MM.1S (cell line): ENCODE data around the gene SDCBP2.

ENCODE experiments used
- DNase-seq: peaks from one replicate; pipeline ENCODE4 v3.0.0-alpha.2; 2015
- H2AFZ ChIP-seq: fragments of 300-600 bp; sonication (generic); 2 replicates; pipeline ENCODE4 v1.6.0; 2016; ENCODE audit warnings: antibody characterized with exemption, low read length
- H3F3A ChIP-seq: fragments of 300-600 bp; sonication (generic); 2 replicates; pipeline ENCODE4 v1.6.1; 2016; ENCODE audit warnings: mild to moderate bottlenecking, antibody characterized with exemption, low read length, moderate library complexity, mixed read lengths; ENCODE audit not compliant: insufficient read depth
- H3K27ac ChIP-seq: fragments of 300-600 bp; sonication (generic); 2 replicates; pipeline ENCODE4 v1.5.1; 2016; ENCODE audit warnings: mild to moderate bottlenecking, low read length
- H3K27me3 ChIP-seq: fragments of 300-600 bp; sonication (generic); replicated peaks from 2 replicates; pipeline ENCODE4 v1.6.0; 2016; ENCODE audit warnings: low read length; ENCODE audit not compliant: insufficient read depth
- H3K36me3 ChIP-seq: fragments of 300-600 bp; sonication (generic); replicated peaks from 2 replicates; pipeline ENCODE4 v1.6.1; 2016; ENCODE audit warnings: mild to moderate bottlenecking, low read length, mixed read lengths; ENCODE audit not compliant: insufficient read depth
- H3K4me1 ChIP-seq: fragments of 300-600 bp; sonication (generic); 2 replicates; pipeline ENCODE4 v1.6.1; 2016; ENCODE audit warnings: low read length, mixed read lengths
- H3K4me2 ChIP-seq: fragments of 300-600 bp; sonication (generic); 2 replicates; pipeline ENCODE4 v1.6.0; 2016; ENCODE audit warnings: low read depth, low read length
- H3K4me3 ChIP-seq: fragments of 300-600 bp; sonication (generic); 2 replicates; pipeline ENCODE4 v1.5.1; 2016; ENCODE audit warnings: low read length, mixed read lengths
- H3K79me2 ChIP-seq: fragments of 300-600 bp; sonication (generic); 2 replicates; pipeline ENCODE4 v1.6.1; 2016; ENCODE audit warnings: mixed run types, low read length, mixed read lengths
- H3K9ac ChIP-seq: fragments of 300-600 bp; sonication (generic); 2 replicates; pipeline ENCODE4 v1.6.1; 2016; ENCODE audit warnings: low read length, mixed read lengths
- H3K9me2 ChIP-seq: fragments of 300-600 bp; sonication (generic); replicated peaks from 2 replicates; pipeline ENCODE4 v1.6.1; 2016; ENCODE audit warnings: mild to moderate bottlenecking, low read length, mixed read lengths; ENCODE audit not compliant: insufficient read depth
- H3K9me3 ChIP-seq: fragments of 300-600 bp; sonication (generic); replicated peaks from 2 replicates; pipeline ENCODE4 v1.6.1; 2016; ENCODE audit warnings: mild to moderate bottlenecking, low read length, mixed read lengths; ENCODE audit not compliant: insufficient read depth
- H4K20me1 ChIP-seq: fragments of 300-600 bp; sonication (generic); 2 replicates; pipeline ENCODE4 v1.6.1; 2016; ENCODE audit warnings: mild to moderate bottlenecking, low read length, moderate library complexity, mixed read lengths; ENCODE audit not compliant: insufficient read depth
- EZH2 ChIP-seq: fragments of 300-600 bp; sonication (generic); optimal IDR thresholded peaks from 2 replicates; pipeline ENCODE3; 2017; ENCODE audit warnings: low read depth, mild to moderate bottlenecking, antibody characterized with exemption, low read length, mixed read lengths
- EZH2phosphoT487 ChIP-seq: fragments of 300-600 bp; sonication (generic); IDR thresholded peaks from 2 replicates; pipeline ENCODE4 v1.6.1; 2018; ENCODE audit warnings: antibody characterized with exemption, low read length
- TF ChIP-seq, protein P1 (sequence below): fragments of 300-600 bp; sonication (generic); IDR thresholded peaks from 2 replicates; pipeline ENCODE4 v1.5.1; 2016; ENCODE audit warnings: antibody characterized with exemption, low read length, mixed read lengths

The SDCBP2 gene

GRCh38 chr20:1265916-1266166, 63.1 kb downstream of the SDCBP2 start:
- H2AFZ ChIP-seq = peak overlapping the region; percentile 79
- no peaks in the 10 kb centered on the region for H3K36me3 ChIP-seq
- no peaks in the 10 kb centered on the region for H4K20me1 ChIP-seq
- no peak for TF ChIP-seq EZH2
- TF ChIP-seq, protein P1, sequence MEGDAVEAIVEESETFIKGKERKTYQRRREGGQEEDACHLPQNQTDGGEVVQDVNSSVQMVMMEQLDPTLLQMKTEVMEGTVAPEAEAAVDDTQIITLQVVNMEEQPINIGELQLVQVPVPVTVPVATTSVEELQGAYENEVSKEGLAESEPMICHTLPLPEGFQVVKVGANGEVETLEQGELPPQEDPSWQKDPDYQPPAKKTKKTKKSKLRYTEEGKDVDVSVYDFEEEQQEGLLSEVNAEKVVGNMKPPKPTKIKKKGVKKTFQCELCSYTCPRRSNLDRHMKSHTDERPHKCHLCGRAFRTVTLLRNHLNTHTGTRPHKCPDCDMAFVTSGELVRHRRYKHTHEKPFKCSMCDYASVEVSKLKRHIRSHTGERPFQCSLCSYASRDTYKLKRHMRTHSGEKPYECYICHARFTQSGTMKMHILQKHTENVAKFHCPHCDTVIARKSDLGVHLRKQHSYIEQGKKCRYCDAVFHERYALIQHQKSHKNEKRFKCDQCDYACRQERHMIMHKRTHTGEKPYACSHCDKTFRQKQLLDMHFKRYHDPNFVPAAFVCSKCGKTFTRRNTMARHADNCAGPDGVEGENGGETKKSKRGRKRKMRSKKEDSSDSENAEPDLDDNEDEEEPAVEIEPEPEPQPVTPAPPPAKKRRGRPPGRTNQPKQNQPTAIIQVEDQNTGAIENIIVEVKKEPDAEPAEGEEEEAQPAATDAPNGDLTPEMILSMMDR = no peak
- TF ChIP-seq EZH2phosphoT487 = no peak
- peaks cover 7% of the 10 kb centered on the region for H3K4me1 ChIP-seq
- H3K27ac ChIP-seq = no peak overlapping the region
- no peaks in the 10 kb centered on the region for H3F3A ChIP-seq
- H3K9me3 ChIP-seq = no peaks in the 10 kb centered on the region
- no peaks in the 10 kb centered on the region for H3K79me2 ChIP-seq
- H3K4me3 ChIP-seq = peak overlapping the region; percentile 73
- peak overlapping the region; percentile 89 for H3K4me2 ChIP-seq
- no peak for DNase-seq
- H3K27me3 ChIP-seq = no peaks in the 10 kb centered on the region
- H3K9ac ChIP-seq = peak overlapping the region; percentile 35; the same call in 1 of the 2 replicates
- H3K9me2 ChIP-seq = no peaks in the 10 kb centered on the region

DNA sequence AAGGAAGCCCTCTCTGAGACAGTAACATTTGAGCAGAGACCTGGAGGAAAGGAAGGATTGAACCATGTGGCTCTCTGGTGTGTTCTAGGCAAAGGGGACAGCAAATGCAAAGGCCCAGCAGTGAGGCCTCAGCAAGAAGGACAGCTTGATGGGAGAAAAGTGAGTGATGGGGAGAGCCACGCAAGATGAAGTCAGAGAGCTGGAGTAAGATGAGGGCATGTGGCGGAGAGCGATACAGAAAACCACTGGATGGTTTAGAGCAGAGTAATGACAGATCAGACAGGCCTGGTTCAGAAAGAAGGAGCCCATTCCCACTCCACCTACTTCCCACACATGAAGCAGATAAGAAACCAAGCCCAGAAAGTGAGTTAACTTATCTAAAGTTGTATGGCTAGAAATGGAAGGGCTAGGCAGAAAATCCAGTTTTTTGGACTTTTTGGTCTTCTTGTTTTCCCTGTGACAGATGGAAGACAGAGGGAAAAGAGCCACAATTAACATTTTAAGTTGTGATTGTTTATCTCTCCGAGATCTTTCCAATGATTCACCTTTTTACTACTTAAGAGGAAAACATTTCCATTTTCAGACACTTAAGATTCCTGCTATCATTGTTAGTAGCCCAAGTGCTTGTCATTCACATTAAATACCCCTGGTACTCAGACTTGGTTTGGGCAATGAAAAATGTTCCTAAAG, 63.6 kb downstream of the SDCBP2 start:
- no peak for TF ChIP-seq EZH2phosphoT487
- no peak for TF ChIP-seq EZH2
- no peak for DNase-seq
- no peaks in the 10 kb centered on the region for H3K27me3 ChIP-seq
- H2AFZ ChIP-seq = peak overlapping the region; percentile 79
- H3K4me1 ChIP-seq = peaks cover 7% of the 10 kb centered on the region
- no peaks in the 10 kb centered on the region for H3K36me3 ChIP-seq
- H3K79me2 ChIP-seq = no peaks in the 10 kb centered on the region
- peak overlapping the region; percentile 73 for H3K4me3 ChIP-seq
- no peaks in the 10 kb centered on the region for H3K9me2 ChIP-seq
- peak overlapping the region; percentile 35; the same call in 1 of the 2 replicates for H3K9ac ChIP-seq
- H4K20me1 ChIP-seq = no peaks in the 10 kb centered on the region
- H3K4me2 ChIP-seq = peak overlapping the region; percentile 89
- no peak overlapping the region for H3K27ac ChIP-seq
- H3F3A ChIP-seq = no peaks in the 10 kb centered on the region
- H3K9me3 ChIP-seq = no peaks in the 10 kb centered on the region

GRCh38 chr20:1264727-1265126, 64.2 kb downstream of the SDCBP2 start:
- no peaks in the 10 kb centered on the region for H3K27me3 ChIP-seq
- DNase-seq = no peak

DNA sequence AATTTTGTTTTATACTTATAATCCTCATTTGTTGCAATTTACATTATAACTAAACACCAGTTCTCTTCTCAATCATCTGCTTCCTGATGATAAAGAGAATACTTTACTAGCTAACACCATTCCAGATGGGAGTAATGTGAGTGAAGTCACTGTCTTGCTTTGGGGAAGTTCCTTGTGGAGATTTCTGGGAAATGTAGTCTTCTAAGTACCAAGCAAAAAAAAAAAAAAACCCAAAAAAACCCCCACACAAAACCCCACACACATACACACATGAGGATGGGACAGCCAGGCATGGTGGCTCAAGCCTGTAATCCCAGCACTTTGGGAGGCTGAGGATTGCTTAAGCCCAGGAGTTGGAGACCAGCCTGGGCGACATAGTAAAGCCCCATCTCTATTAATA, 65.1 kb downstream of the SDCBP2 start:
- no peak overlapping the region for H3K27ac ChIP-seq
- no peak overlapping the region for H3K4me3 ChIP-seq
- no peaks in the 10 kb centered on the region for H3F3A ChIP-seq
- no peak overlapping the region for H3K4me2 ChIP-seq
- no peaks in the 10 kb centered on the region for H4K20me1 ChIP-seq
- TF ChIP-seq, protein P1 = no peak
- no peak for TF ChIP-seq EZH2phosphoT487
- TF ChIP-seq EZH2 = no peak
- no peaks in the 10 kb centered on the region for H3K9me2 ChIP-seq
- H3K9me3 ChIP-seq = no peaks in the 10 kb centered on the region
- H3K27me3 ChIP-seq = no peaks in the 10 kb centered on the region
- no peaks in the 10 kb centered on the region for H3K36me3 ChIP-seq
- H2AFZ ChIP-seq = no peak overlapping the region
- peaks cover 7% of the 10 kb centered on the region for H3K4me1 ChIP-seq
- H3K9ac ChIP-seq = no peak overlapping the region
- DNase-seq = no peak
- H3K79me2 ChIP-seq = no peaks in the 10 kb centered on the region

More at GRCh38 chr20:1264727-1265126, 64.2 kb downstream of the SDCBP2 start:
- TF ChIP-seq, protein P1 = no peak
- no peak for TF ChIP-seq EZH2
- TF ChIP-seq EZH2phosphoT487 = no peak
- Histone ChIP-seq H4K20me1 (no peaks in the 10 kb centered on the region), H3K36me3 (no peaks in the 10 kb centered on the region), H3K4me1 (peaks cover 7% of the 10 kb centered on the region), H3K4me3 (no peak overlapping the region), H3K27ac (no peak overlapping the region), H3F3A (no peaks in the 10 kb centered on the region), H3K9me3 (no peaks in the 10 kb centered on the region), H2AFZ (no peak overlapping the region), H3K79me2 (no peaks in the 10 kb centered on the region), H3K4me2 (no peak overlapping the region), H3K9ac (no peak overlapping the region), H3K9me2 (no peaks in the 10 kb centered on the region)
